Fibroblast of villous mesenchyme (primary cell): ENCODE measurements around the gene GRIN3B. TPM values are rescaled to one million over a fixed set of nuclear protein-coding genes. Genes with fewer than 3 reads are reported as not detected.

Experiments used
- DNase-seq: peaks from one replicate; pipeline ENCODE4 v3.0.0-alpha.2; 2010; ENCODE audit warnings: low read depth
- H3K4me3 ChIP-seq: 2 replicates; pipeline ENCODE4 v1.5.1; 2011; ENCODE audit warnings: low read depth, mild to moderate bottlenecking, low read length
- total RNA-seq: library from RNA; depleted of rRNA; stranded (reverse); fragments of >200 nt; gene quantifications from 2 replicates; pipeline ENCODE4 v1.2.3, GENCODE V29; 2012
- TF ChIP-seq, protein P1 (sequence below): IDR thresholded peaks from 2 replicates; pipeline ENCODE4 v1.5.1; 2012; ENCODE audit warnings: low read depth, mild to moderate bottlenecking, low read length; ENCODE audit not compliant: insufficient read depth

GRIN3B gene
- total RNA-seq, 1 donor = under 0.01 TPM

DNA sequence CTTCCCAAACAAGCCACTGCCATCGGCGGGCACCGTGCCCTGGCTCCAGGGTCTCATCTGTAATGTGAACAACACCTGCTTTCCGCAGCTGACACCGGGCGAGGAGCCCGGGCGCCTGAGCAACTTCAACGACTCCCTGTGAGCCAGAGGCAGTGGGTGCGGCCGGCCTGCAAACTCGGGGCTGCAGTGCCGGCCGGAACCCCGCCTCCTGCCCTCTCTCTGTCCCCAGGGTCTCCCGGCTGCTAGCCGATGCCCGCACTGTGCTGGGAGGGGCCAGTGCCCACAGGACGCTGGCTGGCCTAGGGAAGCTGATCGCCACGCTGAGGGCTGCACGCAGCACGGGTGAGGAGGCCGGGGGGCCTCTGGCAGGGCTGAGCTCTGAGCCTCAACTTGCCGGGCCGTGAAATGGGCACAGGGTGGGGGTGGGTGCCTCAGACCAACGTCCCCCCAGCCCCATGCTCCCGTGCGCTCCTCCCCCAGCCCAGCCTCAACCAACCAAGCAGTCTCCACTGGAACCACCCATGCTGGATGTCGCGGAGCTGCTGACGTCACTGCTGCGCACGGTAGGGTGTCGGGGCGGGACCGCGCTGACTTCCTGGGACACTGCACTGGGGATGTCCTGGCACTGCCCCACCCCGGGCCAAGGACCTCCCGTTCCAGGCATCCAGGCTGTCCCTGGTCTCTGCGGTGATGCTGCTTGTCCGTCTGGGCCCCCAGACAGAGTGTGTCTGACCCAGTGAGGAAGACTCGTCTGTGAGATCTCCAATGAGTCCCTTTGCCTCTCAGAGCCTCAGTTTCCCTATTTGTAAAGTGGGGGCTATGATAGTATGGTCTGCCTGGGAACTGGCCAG lies 41.8 kb downstream of the GRIN3B start:
- peak; percentile 84 for DNase-seq
- TF ChIP-seq, protein P1, sequence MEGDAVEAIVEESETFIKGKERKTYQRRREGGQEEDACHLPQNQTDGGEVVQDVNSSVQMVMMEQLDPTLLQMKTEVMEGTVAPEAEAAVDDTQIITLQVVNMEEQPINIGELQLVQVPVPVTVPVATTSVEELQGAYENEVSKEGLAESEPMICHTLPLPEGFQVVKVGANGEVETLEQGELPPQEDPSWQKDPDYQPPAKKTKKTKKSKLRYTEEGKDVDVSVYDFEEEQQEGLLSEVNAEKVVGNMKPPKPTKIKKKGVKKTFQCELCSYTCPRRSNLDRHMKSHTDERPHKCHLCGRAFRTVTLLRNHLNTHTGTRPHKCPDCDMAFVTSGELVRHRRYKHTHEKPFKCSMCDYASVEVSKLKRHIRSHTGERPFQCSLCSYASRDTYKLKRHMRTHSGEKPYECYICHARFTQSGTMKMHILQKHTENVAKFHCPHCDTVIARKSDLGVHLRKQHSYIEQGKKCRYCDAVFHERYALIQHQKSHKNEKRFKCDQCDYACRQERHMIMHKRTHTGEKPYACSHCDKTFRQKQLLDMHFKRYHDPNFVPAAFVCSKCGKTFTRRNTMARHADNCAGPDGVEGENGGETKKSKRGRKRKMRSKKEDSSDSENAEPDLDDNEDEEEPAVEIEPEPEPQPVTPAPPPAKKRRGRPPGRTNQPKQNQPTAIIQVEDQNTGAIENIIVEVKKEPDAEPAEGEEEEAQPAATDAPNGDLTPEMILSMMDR = no peak
- H3K4me3 ChIP-seq = peak overlapping the region; percentile 66

DNA sequence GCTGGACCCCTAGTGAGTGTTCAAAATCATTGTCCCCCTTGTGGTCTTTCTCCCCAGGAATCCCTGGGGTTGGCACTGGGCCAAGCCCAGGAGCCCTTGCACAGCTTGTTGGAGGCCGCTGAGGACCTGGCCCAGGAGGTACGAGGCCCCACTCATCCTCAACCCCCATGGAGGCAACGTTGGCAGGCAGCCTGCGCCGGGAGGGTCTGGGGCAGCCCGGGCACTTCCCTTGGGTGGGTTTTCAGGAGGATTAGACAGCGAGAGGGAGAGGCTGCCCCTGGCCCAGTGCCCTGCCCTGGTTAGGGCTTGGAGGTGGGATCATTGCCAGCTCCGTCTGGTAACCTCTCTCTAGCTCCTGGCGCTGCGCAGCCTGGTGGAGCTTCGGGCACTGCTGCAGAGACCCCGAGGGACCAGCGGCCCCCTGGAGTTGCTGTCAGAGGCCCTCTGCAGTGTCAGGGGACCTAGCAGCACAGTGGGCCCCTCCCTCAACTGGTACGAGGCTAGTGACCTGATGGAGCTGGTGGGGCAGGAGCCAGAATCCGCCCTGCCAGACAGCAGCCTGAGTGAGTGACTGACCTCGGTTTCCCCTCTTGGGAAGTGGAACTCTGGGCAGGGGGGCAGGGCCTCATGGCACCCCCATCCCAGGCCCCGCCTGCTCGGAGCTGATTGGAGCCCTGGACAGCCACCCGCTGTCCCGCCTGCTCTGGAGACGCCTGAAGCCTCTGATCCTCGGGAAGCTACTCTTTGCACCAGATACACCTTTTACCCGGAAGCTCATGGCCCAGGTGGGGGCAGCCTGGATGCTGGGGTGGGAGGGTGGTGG lies 42.7 kb downstream of the GRIN3B start:
- TF ChIP-seq, protein P1 = no peak
- DNase-seq = no peak
- H3K4me3 ChIP-seq = peak overlapping the region; percentile 66

DNA sequence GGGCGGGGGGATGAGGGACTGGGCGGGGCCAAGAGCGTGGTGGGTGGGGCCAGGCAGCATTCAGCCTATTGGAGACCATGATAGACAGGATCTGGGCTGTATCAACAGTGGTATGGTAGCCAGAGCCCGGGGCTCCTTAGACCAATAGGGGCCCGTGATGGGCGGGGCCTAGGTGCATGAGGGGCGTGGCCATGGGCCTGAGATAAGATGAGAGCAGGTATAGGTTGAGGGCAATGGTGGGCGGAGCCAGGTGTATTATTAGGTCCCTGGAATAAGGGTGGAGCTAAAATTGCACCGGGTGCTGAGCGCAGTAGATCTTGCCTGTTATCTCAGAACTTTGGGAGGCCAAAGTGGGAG lies 45.0 kb downstream of the GRIN3B start:
- H3K4me3 ChIP-seq = no peak overlapping the region
- peak; percentile 55 for DNase-seq
- TF ChIP-seq, protein P1 = no peak

DNA sequence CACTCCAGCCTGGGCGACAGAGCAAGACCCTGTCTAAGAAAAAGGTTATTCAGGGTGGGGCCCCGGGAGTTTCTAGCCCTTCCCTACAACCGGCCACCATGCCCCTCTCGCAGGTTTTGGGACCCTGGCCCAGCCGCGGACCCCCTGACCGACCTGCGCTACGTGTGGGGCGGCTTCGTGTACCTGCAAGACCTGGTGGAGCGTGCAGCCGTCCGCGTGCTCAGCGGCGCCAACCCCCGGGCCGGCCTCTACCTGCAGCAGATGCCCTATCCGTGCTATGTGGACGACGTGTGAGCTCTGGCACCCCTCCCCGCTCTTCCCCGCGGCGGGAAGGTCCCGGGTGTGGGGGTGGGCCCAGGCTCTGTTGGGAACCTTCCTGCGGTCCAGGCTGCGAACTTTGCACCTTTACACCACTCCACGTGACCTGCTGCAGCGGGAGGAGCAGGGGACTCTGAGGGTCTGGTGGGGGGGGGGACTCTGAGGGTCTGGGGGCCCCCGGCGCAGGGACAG lies 46.0 kb downstream of the GRIN3B start:
- H3K4me3 ChIP-seq = no peak overlapping the region
- DNase-seq = no peak
- TF ChIP-seq, protein P1 = no peak

DNA sequence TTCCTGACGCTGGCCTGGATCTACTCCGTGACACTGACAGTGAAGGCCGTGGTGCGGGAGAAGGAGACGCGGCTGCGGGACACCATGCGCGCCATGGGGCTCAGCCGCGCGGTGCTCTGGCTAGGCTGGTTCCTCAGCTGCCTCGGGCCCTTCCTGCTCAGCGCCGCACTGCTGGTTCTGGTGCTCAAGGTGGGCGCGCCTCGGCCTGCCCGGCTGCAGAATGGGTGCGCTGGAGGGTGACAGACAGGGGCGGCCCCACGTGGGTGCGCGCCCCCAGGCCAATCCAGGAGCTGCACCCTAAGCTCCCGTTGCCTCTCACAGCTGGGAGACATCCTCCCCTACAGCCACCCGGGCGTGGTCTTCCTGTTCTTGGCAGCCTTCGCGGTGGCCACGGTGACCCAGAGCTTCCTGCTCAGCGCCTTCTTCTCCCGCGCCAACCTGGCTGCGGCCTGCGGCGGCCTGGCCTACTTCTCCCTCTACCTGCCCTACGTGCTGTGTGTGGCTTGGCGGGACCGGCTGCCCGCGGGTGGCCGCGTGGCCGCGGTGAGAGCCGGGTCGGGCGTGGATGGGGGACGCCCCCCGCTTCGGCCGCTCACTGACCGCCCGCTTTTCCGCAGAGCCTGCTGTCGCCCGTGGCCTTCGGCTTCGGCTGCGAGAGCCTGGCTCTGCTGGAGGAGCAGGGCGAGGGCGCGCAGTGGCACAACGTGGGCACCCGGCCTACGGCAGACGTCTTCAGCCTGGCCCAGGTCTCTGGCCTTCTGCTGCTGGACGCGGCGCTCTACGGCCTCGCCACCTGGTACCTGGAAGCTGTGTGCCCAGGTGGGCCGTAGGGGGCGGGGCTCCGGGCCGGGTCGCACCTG lies 46.8 kb downstream of the GRIN3B start:
- H3K4me3 ChIP-seq = no peak overlapping the region
- TF ChIP-seq, protein P1 = no peak
- no peak for DNase-seq

DNA sequence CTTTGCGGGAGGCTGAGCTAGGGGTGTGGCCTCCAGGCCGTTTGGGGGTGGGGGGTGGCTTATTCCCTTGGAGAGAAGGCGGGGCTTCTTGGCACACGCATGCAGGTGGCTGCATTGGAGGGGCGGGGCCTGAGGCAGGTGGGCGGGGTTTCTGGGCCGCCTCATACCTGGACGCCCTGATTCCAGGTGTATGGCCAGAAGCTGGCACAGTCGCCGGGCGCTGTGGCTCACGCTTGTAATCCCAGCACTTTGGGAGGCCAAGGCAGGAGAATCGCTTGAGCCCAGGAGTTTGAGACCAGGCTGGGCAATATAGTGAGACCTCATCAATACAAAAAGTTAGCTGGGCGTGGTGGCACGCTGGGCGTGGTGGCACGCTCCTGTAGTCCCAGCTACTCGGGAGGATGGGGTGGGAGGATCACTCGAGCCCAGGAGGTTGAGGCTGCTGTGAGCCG lies 47.5 kb downstream of the GRIN3B start:
- H3K4me3 ChIP-seq = no peak overlapping the region
- DNase-seq = no peak
- TF ChIP-seq, protein P1 = no peak
